HepG2 (cell line): Measurements from ENCODE around the gene ANKZF1. TPM values are rescaled to one million over a fixed set of nuclear protein-coding genes. Genes with fewer than 3 reads are reported as not detected.

Experiments used
- AHR ChIP-seq: IDR thresholded peaks from 2 replicates; pipeline ENCODE4 v1.6.1; 2018; ENCODE audit warnings: missing genetic modification reagents, missing compliant biosample characterization
- ATF1 ChIP-seq: IDR thresholded peaks from 2 replicates; pipeline ENCODE4 v1.6.1; 2016; ENCODE audit warnings: mild to moderate bottlenecking, control low read depth
- BRCA1 ChIP-seq: sonication (generic); formaldehyde crosslinking; IDR thresholded peaks from 2 replicates; pipeline ENCODE4 v1.4.0; 2020; ENCODE audit warnings: missing genetic modification reagents
- CCAR2 ChIP-seq: fragments of 200-400 bp; formaldehyde crosslinking; optimal IDR thresholded peaks from 2 replicates; pipeline ENCODE3; 2018; ENCODE audit warnings: low read depth, mild to moderate bottlenecking, low read length, moderate library complexity
- CENPX ChIP-seq: sonication (generic); formaldehyde crosslinking; IDR thresholded peaks from 2 replicates; pipeline ENCODE4 v1.9.0; 2021; ENCODE audit warnings: mild to moderate bottlenecking, missing genetic modification reagents, moderate library complexity
- FOSL1 ChIP-seq: sonication (generic); formaldehyde crosslinking; IDR thresholded peaks from 2 replicates; pipeline ENCODE4 v1.9.0; 2021; ENCODE audit warnings: missing genetic modification reagents, borderline replicate concordance
- HOXA9 ChIP-seq: sonication (generic); formaldehyde crosslinking; IDR thresholded peaks from 2 replicates; pipeline ENCODE4 v1.8.1; 2022; ENCODE audit warnings: missing genetic modification reagents, mild to moderate bottlenecking, moderate library complexity, borderline replicate concordance
- KAT7 ChIP-seq: IDR thresholded peaks from 2 replicates; pipeline ENCODE4 v1.6.1; 2018; ENCODE audit warnings: borderline replicate concordance, missing compliant biosample characterization
- KLF12 ChIP-seq: sonication (generic); formaldehyde crosslinking; IDR thresholded peaks from 2 replicates; pipeline ENCODE4 v1.4.0; 2020; ENCODE audit warnings: missing genetic modification reagents, borderline replicate concordance
- MAX ChIP-seq: IDR thresholded peaks from 2 replicates; pipeline ENCODE4 v1.6.1; 2012; ENCODE audit warnings: inconsistent platforms
- NCOA1 ChIP-seq: sonication (generic); formaldehyde crosslinking; IDR thresholded peaks from 2 replicates; pipeline ENCODE4 v1.9.0; 2021; ENCODE audit warnings: missing genetic modification reagents
- PCBP1 ChIP-seq: fragments of 200-400 bp; formaldehyde crosslinking; IDR thresholded peaks from 2 replicates; pipeline ENCODE4 v1.6.1; 2017; ENCODE audit warnings: mild to moderate bottlenecking, low read depth, low read length, borderline replicate concordance
- PRDM15 ChIP-seq: sonication (generic); formaldehyde crosslinking; IDR thresholded peaks from 2 replicates; pipeline ENCODE4 v1.4.0; 2020; ENCODE audit warnings: missing genetic modification reagents
- SCMH1 ChIP-seq: sonication (generic); formaldehyde crosslinking; IDR thresholded peaks from 2 replicates; pipeline ENCODE4 v1.9.0; 2021; ENCODE audit warnings: missing genetic modification reagents, mild to moderate bottlenecking, borderline replicate concordance
- SNRNP70 ChIP-seq: fragments of 200-400 bp; formaldehyde crosslinking; IDR thresholded peaks from 2 replicates; pipeline ENCODE4 v1.6.1; 2017; ENCODE audit warnings: mild to moderate bottlenecking, low read depth, low read length, moderate library complexity
- SP2 ChIP-seq: sonication (generic); formaldehyde crosslinking; IDR thresholded peaks from 2 replicates; pipeline ENCODE4 v1.5.1; 2020; ENCODE audit warnings: mild to moderate bottlenecking, missing genetic modification reagents
- STAT5B ChIP-seq: sonication (generic); formaldehyde crosslinking; IDR thresholded peaks from 2 replicates; pipeline ENCODE4 v1.4.0; 2020; ENCODE audit warnings: missing genetic modification reagents
- TCF7 ChIP-seq: sonication (generic); IDR thresholded peaks from 2 replicates; pipeline ENCODE4 v1.6.1; 2016; ENCODE audit warnings: antibody characterized with exemption, low read depth
- TEAD3 ChIP-seq: optimal IDR thresholded peaks from 2 replicates; pipeline ENCODE3; 2016; ENCODE audit warnings: borderline replicate concordance
- TGIF2 ChIP-seq: IDR thresholded peaks from 2 replicates; pipeline ENCODE4 v1.6.1; 2016; ENCODE audit warnings: control low read depth, missing compliant biosample characterization
- ZBTB43 ChIP-seq: sonication (generic); formaldehyde crosslinking; conservative IDR thresholded peaks from 2 replicates; pipeline ENCODE4 v1.4.0; 2020; ENCODE audit warnings: missing genetic modification reagents
- ZNF138 ChIP-seq: sonication (generic); formaldehyde crosslinking; IDR thresholded peaks from 2 replicates; pipeline ENCODE4 v1.5.0; 2020; ENCODE audit warnings: mild to moderate bottlenecking, low read depth, missing genetic modification reagents
- ZNF205 ChIP-seq: IDR thresholded peaks from 2 replicates; pipeline ENCODE4 v1.6.1; 2018; ENCODE audit warnings: missing biosample characterization, missing genetic modification reagents
- ZNF282 ChIP-seq: fragments of 450-650 bp; IDR thresholded peaks from 2 replicates; pipeline ENCODE4 v1.6.1; 2018; ENCODE audit not compliant: partially characterized antibody
- ZNF317 ChIP-seq: sonication (generic); formaldehyde crosslinking; IDR thresholded peaks from 2 replicates; pipeline ENCODE4 v1.5.0; 2020; ENCODE audit warnings: mild to moderate bottlenecking, missing genetic modification reagents
- ZNF563 ChIP-seq: sonication (generic); formaldehyde crosslinking; IDR thresholded peaks from 2 replicates; pipeline ENCODE4 v1.8.0; 2022; ENCODE audit warnings: mild to moderate bottlenecking, moderate library complexity, missing genetic modification reagents
- ZNF576 ChIP-seq: sonication (generic); formaldehyde crosslinking; IDR thresholded peaks from 2 replicates; pipeline ENCODE4 v1.4.0; 2020; ENCODE audit warnings: mild to moderate bottlenecking, missing genetic modification reagents
- ZNF773 ChIP-seq: sonication (generic); formaldehyde crosslinking; IDR thresholded peaks from 2 replicates; pipeline ENCODE4 v1.4.0; 2020; ENCODE audit warnings: missing genetic modification reagents, borderline replicate concordance
- polyA plus RNA-seq, 8 experiments: library from polyadenylated mRNA; depleted of rRNA in 3 of 8; stranded (reverse) in 7 of 8; unstranded in 1 of 8; fragments of >200 nt; fragmentation: Illumina TruSeq in 4 of 8; extraction: Trizol in 4 of 8; gene quantifications; 2 replicates each; pipeline versions ENCODE4 v1.2.1 to v1.2.3, GENCODE V29; 2011 to 2016; ENCODE audit warnings: low read depth in 4 of 8, missing spikeins in 1 of 8, mixed read lengths in 1 of 8; ENCODE audit not compliant: insufficient read depth in 1 of 8
- total RNA-seq, 5 experiments: library from RNA; depleted of rRNA; stranded (reverse); fragments of >200 nt; fragmentation: Illumina TruSeq; extraction: Trizol; gene quantifications; 2 replicates each; pipeline ENCODE4 v1.2.3, GENCODE V29; 2016; ENCODE audit warnings: low read depth in 1 of 5

Gene ANKZF1
- total and polyA plus RNA-seq, 2 of the 13 experiments (the other 11 are each of a cell fraction or from before 2014, with no cell fraction given), result 25.3 to 128 TPM

- TF ChIP-seq HOXA9 (CRISPR knock-in tag) (no peak), SCMH1 (CRISPR knock-in tag) (no peak), KAT7 (CRISPR knock-in tag) (no peak), ZBTB43 (CRISPR knock-in tag) (no peak), ZNF282 (no peak), TGIF2 (CRISPR knock-in tag) (peak; percentile 48; the same call in 1 of the 2 replicates), ZNF563 (CRISPR knock-in tag) (no peak), MAX (peak; percentile 8; the same call in 1 of the 2 replicates), ZNF576 (CRISPR knock-in tag) (no peak), ZNF205 (CRISPR knock-in tag) (no peak), SNRNP70 (no peak), TEAD3 (CRISPR knock-in tag) (no peak), PRDM15 (CRISPR knock-in tag) (no peak), CCAR2 (no peak), ATF1 (no peak), ZNF138 (CRISPR knock-in tag) (no peak), STAT5B (CRISPR knock-in tag) (no peak), BRCA1 (CRISPR knock-in tag) (no peak), CENPX (CRISPR knock-in tag) (no peak), ZNF317 (peak; percentile 22; the same call in 1 of the 2 replicates), ZNF773 (CRISPR knock-in tag) (no peak), FOSL1 (CRISPR knock-in tag) (no peak), KLF12 (CRISPR knock-in tag) (no peak), TCF7 (no peak), PCBP1 (no peak), NCOA1 (CRISPR knock-in tag) (no peak), SP2 (CRISPR knock-in tag) (no peak), AHR (no peak; the same call in 1 of the 2 replicates)
Observed at GRCh38 chr2:219207134-219207883, 22.3 kb upstream of the ANKZF1 start (continued).
